GM19240 (cell line): Measurements from ENCODE around the gene ODAD4.

Source experiments
- DNase-seq: peaks from one replicate; pipeline ENCODE4 v3.0.0; 2011; ENCODE audit warnings: low spot score; ENCODE audit not compliant: insufficient read length

Gene ODAD4

GRCh38 chr17:41970901-41971331 is 40.5 kb downstream of the ODAD4 start:
- DNase-seq: no peak

GRCh38 chr17:41971721-41972523 is 41.5 kb downstream of the ODAD4 start:
- no peak for DNase-seq

GRCh38 chr17:41972571-41973407 is 42.4 kb downstream of the ODAD4 start:
- DNase-seq: no peak

- no peak for DNase-seq
Measured at GRCh38 chr17:41973408-41973811, 43.0 kb downstream of the ODAD4 start.

- DNase-seq: no peak
Measured at GRCh38 chr17:41974031-41974430, 43.6 kb downstream of the ODAD4 start.

GRCh38 chr17:41974658-41975057 is 44.2 kb downstream of the ODAD4 start:
- DNase-seq: no peak

GRCh38 chr17:41975099-41976083 is 45.0 kb downstream of the ODAD4 start:
- DNase-seq: no peak

GRCh38 chr17:41976142-41976768 is 45.8 kb downstream of the ODAD4 start:
- DNase-seq: peak; percentile 54

- no peak for DNase-seq
Measured at GRCh38 chr17:41977991-41978390, 47.6 kb downstream of the ODAD4 start.

GRCh38 chr17:41982026-41982760 is 51.8 kb downstream of the ODAD4 start:
- no peak for DNase-seq

- DNase-seq: no peak
Measured at GRCh38 chr17:41984454-41984853, 54.0 kb downstream of the ODAD4 start.

- no peak for DNase-seq
Measured at GRCh38 chr17:41985919-41986318, 55.5 kb downstream of the ODAD4 start.

GRCh38 chr17:41986634-41987033 is 56.2 kb downstream of the ODAD4 start:
- no peak for DNase-seq

GRCh38 chr17:41987642-41988041 is 57.2 kb downstream of the ODAD4 start:
- DNase-seq: no peak

- DNase-seq: no peak
Measured at GRCh38 chr17:41988418-41988817, 58.0 kb downstream of the ODAD4 start.

- no peak for DNase-seq
Measured at GRCh38 chr17:41989702-41990419, 59.4 kb downstream of the ODAD4 start.

- DNase-seq: no peak
Measured at GRCh38 chr17:41992576-41992975, 62.2 kb downstream of the ODAD4 start.

- DNase-seq: no peak
Measured at GRCh38 chr17:41996855-41997164, 66.4 kb downstream of the ODAD4 start.

- no peak for DNase-seq
Measured at GRCh38 chr17:41998497-41998896, 68.1 kb downstream of the ODAD4 start.
